ENCODE results near the gene TBL1X.

Gene TBL1X

GRCh38 chrX:9498236-9498635, 33.4 kb downstream of the TBL1X start:
- no peak for DNase-seq (ENCODE audit: low spot score)

GRCh38 chrX:9500584-9500983, 35.7 kb downstream of the TBL1X start:
- DNase-seq (ENCODE audit: low spot score) = no peak

- no peak for DNase-seq (ENCODE audit: low spot score)
These were observed 36.5 kb downstream of the TBL1X start for GRCh38 chrX:9501362-9501761.

- no peak for DNase-seq (ENCODE audit: low spot score)
These were observed 38.4 kb downstream of the TBL1X start for GRCh38 chrX:9503261-9503660.

GRCh38 chrX:9510366-9510765, 45.5 kb downstream of the TBL1X start:
- no peak for DNase-seq (ENCODE audit: low spot score)

- DNase-seq (ENCODE audit: low spot score) = no peak
These were observed 46.1 kb downstream of the TBL1X start for GRCh38 chrX:9510980-9511379.

- DNase-seq (ENCODE audit: low spot score) = no peak
These were observed 50.6 kb downstream of the TBL1X start for GRCh38 chrX:9515489-9515888.

DNA sequence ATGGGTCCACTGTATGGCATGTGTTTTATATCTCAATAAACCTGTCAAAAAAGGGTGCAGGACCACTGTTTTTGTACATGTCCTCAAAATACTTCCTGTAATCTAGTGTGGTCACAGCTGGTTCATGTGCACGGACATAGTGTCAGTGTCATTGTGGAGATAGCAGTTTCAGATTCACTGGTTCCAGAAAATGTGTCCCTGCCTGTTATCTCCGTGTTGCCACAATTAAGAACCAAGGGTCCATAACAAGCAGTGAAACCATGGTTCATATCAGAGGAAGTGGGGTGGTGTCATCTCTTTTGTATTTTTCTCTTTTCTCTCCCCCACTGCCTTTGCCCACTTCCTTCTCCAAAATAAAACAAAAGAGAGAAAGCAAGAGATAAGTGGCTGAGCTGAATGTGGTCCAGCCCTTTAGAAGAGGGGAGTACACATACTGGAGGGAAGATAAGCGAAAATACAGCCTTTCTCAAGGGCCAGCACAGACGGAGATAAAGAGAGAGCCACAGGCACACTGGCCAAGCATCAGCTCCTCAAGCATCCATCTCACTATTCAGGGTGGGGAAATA, 51.2 kb downstream of the TBL1X start:
- no peak for DNase-seq (ENCODE audit: low spot score)

DNA sequence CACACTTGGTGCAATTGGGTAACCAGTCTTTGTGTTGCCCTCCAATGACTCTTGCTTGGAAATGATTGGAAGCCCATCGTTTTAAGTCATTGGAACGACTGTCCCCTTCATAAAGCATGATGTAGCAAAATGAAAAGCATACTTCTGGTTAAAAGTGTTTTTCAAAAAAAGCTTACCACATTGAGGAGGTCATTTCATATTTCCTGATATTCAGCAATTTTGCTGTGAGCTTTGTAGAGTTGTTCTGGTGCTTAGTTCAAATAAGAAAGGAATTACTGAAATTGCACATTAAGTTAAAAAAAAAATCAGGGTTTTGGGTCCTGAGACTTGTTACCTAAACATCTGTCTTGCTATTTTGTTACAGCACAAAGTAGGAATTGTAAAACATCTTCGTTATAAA, 51.8 kb downstream of the TBL1X start:
- no peak for DNase-seq (ENCODE audit: low spot score)

DNA sequence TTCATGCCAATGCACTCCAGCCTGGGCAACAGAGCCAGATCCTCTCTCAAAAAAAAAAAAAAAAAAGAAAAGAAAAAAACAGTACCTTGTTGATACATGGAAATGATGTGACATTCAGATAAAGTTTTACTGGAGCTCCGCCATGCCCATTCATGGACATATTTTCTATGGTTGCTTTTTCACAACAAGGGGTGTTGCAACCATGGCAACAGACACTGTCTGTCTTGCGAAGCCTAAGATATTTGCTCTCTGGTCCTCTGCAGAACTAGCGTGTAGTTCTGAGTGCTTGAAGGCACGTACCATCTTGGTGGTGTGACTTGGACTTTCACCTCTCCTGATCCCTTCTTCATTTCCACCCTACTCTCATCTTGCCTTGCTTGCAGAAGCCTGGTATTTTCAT, 53.2 kb downstream of the TBL1X start:
- DNase-seq (ENCODE audit: low spot score) = no peak

DNA sequence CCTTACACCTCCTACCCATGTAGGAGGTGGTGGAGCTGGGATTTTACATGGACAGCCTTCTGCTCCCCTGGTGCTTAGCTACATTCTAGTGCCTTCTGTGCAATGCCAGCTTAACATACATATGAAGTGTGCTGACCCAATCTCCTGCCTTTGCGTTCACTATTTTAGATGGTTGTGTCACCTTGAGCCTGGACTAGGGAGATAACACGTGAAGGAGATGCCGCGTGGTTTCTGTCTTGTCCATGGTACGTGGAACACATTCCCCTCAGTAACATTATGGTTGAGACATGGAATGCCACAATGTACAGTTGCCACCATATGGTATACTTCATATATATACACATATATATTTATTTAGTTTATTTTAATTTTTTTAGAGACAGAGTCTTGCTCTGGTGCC, 54.0 kb downstream of the TBL1X start:
- DNase-seq (ENCODE audit: low spot score) = no peak

- DNase-seq (ENCODE audit: low spot score) = no peak
These were observed 54.8 kb downstream of the TBL1X start for GRCh38 chrX:9519546-9520216.

- no peak for DNase-seq (ENCODE audit: low spot score)
These were observed 55.3 kb downstream of the TBL1X start for GRCh38 chrX:9520217-9520590.

DNA sequence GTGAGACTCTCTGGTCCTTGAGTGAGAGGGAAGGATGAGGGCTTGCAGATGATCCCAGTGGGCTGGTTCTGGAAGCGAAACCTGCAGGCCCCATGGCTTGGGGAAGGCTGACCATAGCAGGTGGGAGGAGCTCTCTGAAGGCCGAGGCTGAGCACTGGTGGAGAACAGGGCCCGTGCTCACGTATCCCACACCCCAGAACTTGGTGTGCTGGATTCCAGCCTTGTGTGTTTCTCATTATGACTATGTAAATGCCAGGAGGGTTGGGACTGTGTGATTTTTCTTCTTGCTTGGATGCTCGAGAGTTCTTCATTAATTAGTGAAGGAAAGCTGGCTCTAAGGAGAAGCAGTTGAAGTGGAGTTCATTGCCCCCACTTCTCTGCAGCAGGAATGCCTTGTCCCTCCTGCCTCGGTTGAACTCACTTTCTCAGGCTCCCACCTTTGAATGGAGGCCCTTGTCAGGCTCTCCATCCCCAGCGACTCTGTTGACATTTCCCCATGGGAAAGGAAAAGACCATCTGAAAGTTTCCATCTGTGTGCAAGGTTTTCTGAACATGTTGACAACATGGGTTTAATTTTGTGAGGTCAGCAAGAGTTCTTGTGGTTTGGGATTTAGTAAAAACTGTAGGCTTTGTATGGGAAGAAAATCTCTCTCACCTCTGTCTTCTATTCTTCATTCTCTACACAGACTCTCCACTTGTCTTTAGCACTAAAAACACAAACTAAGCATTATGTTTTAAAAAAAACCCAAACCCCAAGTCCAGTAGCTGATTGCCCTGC, 57.7 kb downstream of the TBL1X start:
- DNase-seq (ENCODE audit: low spot score) = no peak

GRCh38 chrX:9525511-9526248, 60.8 kb downstream of the TBL1X start:
- no peak for DNase-seq (ENCODE audit: low spot score)

DNA sequence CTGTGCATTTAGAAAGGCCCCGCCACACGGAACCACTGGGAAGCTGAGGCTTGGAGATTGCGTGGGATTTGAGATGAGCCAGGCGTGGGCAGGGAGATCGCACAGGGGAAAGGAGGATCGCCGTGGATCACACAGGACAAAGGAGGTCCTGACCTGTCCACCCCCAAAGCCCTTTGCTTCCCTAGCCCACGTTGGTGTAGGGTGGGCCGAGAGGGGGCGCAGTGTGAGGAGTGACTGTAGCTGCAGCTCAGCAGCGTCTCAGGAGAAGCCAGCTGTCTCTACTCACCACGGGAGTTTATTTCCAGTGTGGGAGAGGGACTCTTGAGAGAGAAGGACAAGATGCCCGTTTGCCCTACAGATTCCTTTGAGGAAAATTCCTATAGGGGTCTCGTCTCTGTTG, 62.1 kb downstream of the TBL1X start:
- no peak for DNase-seq (ENCODE audit: low spot score)

GRCh38 chrX:9528498-9528897, 63.6 kb downstream of the TBL1X start:
- no peak for DNase-seq (ENCODE audit: low spot score)

GRCh38 chrX:9529223-9529622, 64.4 kb downstream of the TBL1X start:
- no peak for DNase-seq (ENCODE audit: low spot score)

DNA sequence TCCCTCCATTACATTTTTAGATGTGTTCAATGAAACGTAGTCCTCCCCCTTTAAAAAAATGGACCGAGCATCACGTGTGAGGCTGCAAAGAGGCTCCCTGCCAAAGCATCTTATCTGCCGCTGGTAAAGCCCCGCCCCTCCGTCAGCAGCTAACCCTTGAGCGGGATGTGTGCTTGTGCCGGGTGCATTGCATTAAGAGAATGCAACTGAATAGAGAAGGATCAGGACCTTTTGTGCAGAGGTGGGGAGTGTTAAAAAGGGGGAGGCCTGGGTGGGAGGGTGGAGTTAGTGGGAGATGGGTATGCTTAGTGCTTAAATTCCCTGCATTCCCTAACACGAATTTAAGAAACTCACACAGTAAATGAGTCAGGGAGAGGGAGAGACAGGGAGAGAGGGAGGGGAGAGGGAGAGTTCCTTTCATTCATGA, 66.0 kb downstream of the TBL1X start:
- DNase-seq (ENCODE audit: low spot score) = peak; percentile 78

DNA sequence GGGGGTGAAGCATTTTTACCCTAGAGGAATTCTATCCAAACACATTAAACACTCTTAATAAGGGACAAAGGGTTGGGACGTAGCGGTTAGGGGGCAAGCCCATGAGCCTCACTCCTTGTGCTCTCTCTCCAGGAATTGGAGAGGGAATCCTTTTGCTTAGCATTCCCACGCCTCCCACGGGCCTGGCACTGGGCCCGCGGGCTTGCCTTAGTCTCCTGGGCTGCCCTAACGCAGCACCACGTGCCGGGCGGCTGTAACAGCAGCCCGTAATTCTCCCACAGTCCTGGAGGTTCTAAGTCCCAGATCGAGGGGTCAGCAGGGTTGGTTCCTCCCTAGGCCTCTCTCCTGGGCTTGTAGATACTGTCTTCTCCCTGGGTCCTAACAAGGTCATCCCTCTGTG, 67.5 kb downstream of the TBL1X start:
- no peak for DNase-seq (ENCODE audit: low spot score)

DNA sequence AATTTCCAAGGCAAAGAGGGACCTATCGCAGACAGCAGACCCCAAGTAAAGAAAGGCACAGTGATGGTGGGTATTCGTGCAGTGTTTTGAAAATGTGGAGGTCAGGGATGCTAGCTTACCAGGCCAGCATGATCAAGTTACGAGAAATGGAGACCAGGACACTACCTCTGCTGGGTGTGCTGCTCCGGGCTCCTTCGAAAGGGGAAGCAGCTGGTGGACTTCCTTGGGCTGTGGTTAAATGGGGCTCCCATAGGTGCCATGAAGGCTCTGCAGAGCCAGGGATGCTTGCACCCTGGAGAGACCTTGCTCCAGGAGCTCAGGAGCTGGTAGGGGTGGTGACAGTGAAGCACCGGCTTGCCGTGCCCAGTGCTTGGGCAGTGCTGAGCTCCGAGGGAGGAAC, 68.8 kb downstream of the TBL1X start:
- DNase-seq (ENCODE audit: low spot score) = no peak

- DNase-seq (ENCODE audit: low spot score) = no peak
These were observed 69.8 kb downstream of the TBL1X start for GRCh38 chrX:9534686-9535085.

GRCh38 chrX:9535101-9535500, 70.2 kb downstream of the TBL1X start:
- no peak for DNase-seq (ENCODE audit: low spot score)
